Measurements from ENCODE around the gene DISP2.

Gene DISP2

GRCh38 chr15:40338041-40338657 is 19.9 kb upstream of the DISP2 start:
- no peaks in the 10 kb centered on the region for H3K9me3 Mint-ChIP-seq
- peaks cover 60% of the 10 kb centered on the region for H3K4me1 Mint-ChIP-seq
- no peaks in the 10 kb centered on the region for H3K36me3 Mint-ChIP-seq (ENCODE audit: low read depth)
- peak overlapping the region in 1 of 3 experiments; percentile 47 for H3K4me3 Mint-ChIP-seq
- peaks cover 5% of the 10 kb centered on the region for H3K27me3 Mint-ChIP-seq (ENCODE audit: low read depth)
- peak; percentile 67 to 92 (median 74) for TF ChIP-seq CTCF (IDR thresholded peaks at IDR 0.05; ENCODE audit: unreplicated experiment in 3 of 3)
- H3K27ac Mint-ChIP-seq: peak overlapping the region in 2 of 3 experiments; percentile 81 to 87

- Mint-ChIP-seq H3K4me1 (peaks cover 60% of the 10 kb centered on the region), H3K4me3 (no peak overlapping the region), H3K36me3 (ENCODE audit: low read depth) (no peaks in the 10 kb centered on the region), H3K27me3 (ENCODE audit: low read depth) (peaks cover 5% of the 10 kb centered on the region), H3K9me3 (no peaks in the 10 kb centered on the region), H3K27ac (peak overlapping the region in 2 of 3 experiments; percentile 81 to 87)
- TF ChIP-seq CTCF (IDR thresholded peaks at IDR 0.05; ENCODE audit: unreplicated experiment in 3 of 3): peak in 1 of 3 experiments; percentile 14
These were observed 18.9 kb upstream of the DISP2 start for GRCh38 chr15:40338921-40339620.

- Mint-ChIP-seq H3K4me3 (peak overlapping the region in 1 of 3 experiments; percentile 49), H3K36me3 (ENCODE audit: low read depth) (no peaks in the 10 kb centered on the region), H3K27me3 (ENCODE audit: low read depth) (peaks cover 5% of the 10 kb centered on the region), H3K4me1 (peaks cover 61% of the 10 kb centered on the region), H3K9me3 (no peaks in the 10 kb centered on the region), H3K27ac (peak overlapping the region; percentile 68 to 89 (median 87))
- no peak for TF ChIP-seq CTCF (IDR thresholded peaks at IDR 0.05; ENCODE audit: unreplicated experiment in 3 of 3)
These were observed 18.4 kb upstream of the DISP2 start for GRCh38 chr15:40339621-40339945.

GRCh38 chr15:40340038-40340739 is 17.8 kb upstream of the DISP2 start:
- H3K9me3 Mint-ChIP-seq: no peaks in the 10 kb centered on the region
- TF ChIP-seq CTCF (IDR thresholded peaks at IDR 0.05; ENCODE audit: unreplicated experiment in 3 of 3): no peak
- H3K36me3 Mint-ChIP-seq (ENCODE audit: low read depth): no peaks in the 10 kb centered on the region
- peak overlapping the region in 2 of 3 experiments; percentile 49 to 51 for H3K4me3 Mint-ChIP-seq
- H3K27me3 Mint-ChIP-seq (ENCODE audit: low read depth): peaks cover 5% of the 10 kb centered on the region
- peaks cover 61% of the 10 kb centered on the region for H3K4me1 Mint-ChIP-seq
- H3K27ac Mint-ChIP-seq: peak overlapping the region; percentile 87 to 89 (median 88)

GRCh38 chr15:40340740-40341400 is 17.1 kb upstream of the DISP2 start, which contains the start of gene CCDC9B:
Gene CCDC9B (minus strand): TSS chr15:40340939. CDS start chr15:40340819, 120 bp downstream.
- Mint-ChIP-seq H3K4me3 (peak within 1 kb of the TSS in 2 of 3 experiments; percentile 52 to 58), H3K36me3 (ENCODE audit: low read depth) (no peaks in the 10 kb centered on the region), H3K9me3 (no peaks in the 10 kb centered on the region), H3K27me3 (ENCODE audit: low read depth) (peaks cover under 1% of the 10 kb centered on the region), H3K27ac (peak within 1 kb of the TSS; percentile 87 to 89 (median 88)), H3K4me1 (peaks cover 54% of the 10 kb centered on the region)
- no peak for TF ChIP-seq CTCF (IDR thresholded peaks at IDR 0.05; ENCODE audit: unreplicated experiment in 3 of 3)
